Cardiac muscle cell (in vitro differentiated cells and primary cell): ENCODE data around the gene KNL1. TPM values are rescaled to one million over a fixed set of nuclear protein-coding genes. Genes with fewer than 3 reads are reported as not detected.

Experiments used
- DNase-seq, 2 donors: peaks; one replicate each; pipeline versions ENCODE4 v3.0.0 to v3.0.0-alpha.2; 2010 to 2017; ENCODE audit warnings: low read depth in 1 of 2, low spot score in 1 of 2
- H3K27ac ChIP-seq: fragments of 200-600 bp; sonication (generic); 2 replicates; pipeline ENCODE4 v1.5.1; 2016
- H3K27me3 ChIP-seq: fragments of 200-600 bp; sonication (generic); 2 replicates; pipeline ENCODE4 v1.6.0; 2016; ENCODE audit warnings: control low read depth
- H3K36me3 ChIP-seq: fragments of 200-600 bp; sonication (generic); 2 replicates; pipeline ENCODE4 v1.5.1; 2016; ENCODE audit warnings: control low read depth
- H3K4me1 ChIP-seq: fragments of 200-600 bp; sonication (generic); 2 replicates; pipeline ENCODE4 v1.8.1; 2017; ENCODE audit warnings: low read depth, mild to moderate bottlenecking, mixed run types
- H3K4me3 ChIP-seq: fragments of 200-600 bp; sonication (generic); 2 replicates; pipeline ENCODE4 v1.5.1; 2016; ENCODE audit warnings: mild to moderate bottlenecking
- H3K9me3 ChIP-seq: fragments of 200-600 bp; sonication (generic); 2 replicates; pipeline ENCODE4 v1.5.1; 2017; ENCODE audit warnings: low read depth, mild to moderate bottlenecking, control low read depth
- polyA plus RNA-seq: library from polyadenylated mRNA; unstranded; fragments of >200 nt; fragmentation: Nextera tagmentation; extraction: Ambion mirVana; gene quantifications from 2 replicates; pipeline ENCODE4 v1.2.1, GENCODE V29; 2016
- total RNA-seq: library from RNA; depleted of rRNA; stranded (reverse); fragments of >200 nt; gene quantifications from 2 replicates; pipeline ENCODE4 v1.2.3, GENCODE V29; 2016
- TF ChIP-seq, protein P1 (sequence below): IDR thresholded peaks from 2 replicates; pipeline ENCODE4 v1.5.1; 2012; ENCODE audit warnings: low read depth, mild to moderate bottlenecking, low read length

The KNL1 gene, protein sequence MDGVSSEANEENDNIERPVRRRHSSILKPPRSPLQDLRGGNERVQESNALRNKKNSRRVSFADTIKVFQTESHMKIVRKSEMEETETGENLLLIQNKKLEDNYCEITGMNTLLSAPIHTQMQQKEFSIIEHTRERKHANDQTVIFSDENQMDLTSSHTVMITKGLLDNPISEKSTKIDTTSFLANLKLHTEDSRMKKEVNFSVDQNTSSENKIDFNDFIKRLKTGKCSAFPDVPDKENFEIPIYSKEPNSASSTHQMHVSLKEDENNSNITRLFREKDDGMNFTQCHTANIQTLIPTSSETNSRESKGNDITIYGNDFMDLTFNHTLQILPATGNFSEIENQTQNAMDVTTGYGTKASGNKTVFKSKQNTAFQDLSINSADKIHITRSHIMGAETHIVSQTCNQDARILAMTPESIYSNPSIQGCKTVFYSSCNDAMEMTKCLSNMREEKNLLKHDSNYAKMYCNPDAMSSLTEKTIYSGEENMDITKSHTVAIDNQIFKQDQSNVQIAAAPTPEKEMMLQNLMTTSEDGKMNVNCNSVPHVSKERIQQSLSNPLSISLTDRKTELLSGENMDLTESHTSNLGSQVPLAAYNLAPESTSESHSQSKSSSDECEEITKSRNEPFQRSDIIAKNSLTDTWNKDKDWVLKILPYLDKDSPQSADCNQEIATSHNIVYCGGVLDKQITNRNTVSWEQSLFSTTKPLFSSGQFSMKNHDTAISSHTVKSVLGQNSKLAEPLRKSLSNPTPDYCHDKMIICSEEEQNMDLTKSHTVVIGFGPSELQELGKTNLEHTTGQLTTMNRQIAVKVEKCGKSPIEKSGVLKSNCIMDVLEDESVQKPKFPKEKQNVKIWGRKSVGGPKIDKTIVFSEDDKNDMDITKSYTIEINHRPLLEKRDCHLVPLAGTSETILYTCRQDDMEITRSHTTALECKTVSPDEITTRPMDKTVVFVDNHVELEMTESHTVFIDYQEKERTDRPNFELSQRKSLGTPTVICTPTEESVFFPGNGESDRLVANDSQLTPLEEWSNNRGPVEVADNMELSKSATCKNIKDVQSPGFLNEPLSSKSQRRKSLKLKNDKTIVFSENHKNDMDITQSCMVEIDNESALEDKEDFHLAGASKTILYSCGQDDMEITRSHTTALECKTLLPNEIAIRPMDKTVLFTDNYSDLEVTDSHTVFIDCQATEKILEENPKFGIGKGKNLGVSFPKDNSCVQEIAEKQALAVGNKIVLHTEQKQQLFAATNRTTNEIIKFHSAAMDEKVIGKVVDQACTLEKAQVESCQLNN (N-terminal part only)
- 1.7 and 15.2 TPM in 2 replicates for total RNA-seq
- polyA plus RNA-seq = 1.4 and 12.1 TPM in 2 replicates

DNA sequence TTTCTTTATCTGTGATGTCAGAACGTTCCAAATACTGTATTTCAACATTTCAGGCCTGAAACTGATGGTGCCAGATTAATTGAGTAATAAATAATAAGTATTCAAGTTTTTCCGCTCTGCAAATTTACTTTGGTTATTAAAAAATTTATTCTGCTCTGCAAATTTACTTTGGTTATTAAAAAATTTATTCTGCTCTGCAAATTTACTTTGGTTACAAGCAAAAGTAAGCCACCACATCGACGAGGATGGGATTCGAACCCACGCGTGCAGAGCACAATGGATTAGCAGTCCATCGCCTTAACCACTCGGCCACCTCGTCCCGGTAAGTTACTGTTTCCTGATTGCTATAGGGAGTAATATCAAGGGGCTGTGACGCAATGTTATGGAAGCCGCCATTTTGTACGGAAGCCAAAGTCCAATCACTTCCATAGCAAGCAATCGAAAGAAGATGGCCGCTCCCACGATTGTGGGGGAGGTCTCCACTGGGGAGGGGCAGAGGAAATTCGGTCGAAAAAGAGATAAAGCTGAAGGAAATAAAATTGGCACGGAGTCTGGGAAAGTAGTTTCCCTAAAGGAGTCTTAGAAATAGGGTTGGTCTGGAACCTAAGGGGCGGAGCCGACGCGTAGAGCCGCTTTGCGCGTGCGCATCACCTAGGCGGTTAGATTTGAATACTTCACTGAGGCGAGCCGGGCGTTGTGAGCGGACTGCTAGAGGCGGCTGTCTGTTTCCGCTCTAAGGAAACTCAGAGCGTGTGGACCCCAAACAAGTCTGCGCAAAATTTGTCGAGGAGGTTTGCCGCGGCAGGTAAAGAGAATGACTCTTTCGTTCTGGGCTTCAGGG lies at the start of gene KNL1:
Gene KNL1 (plus strand): TSS at position 662 of the 841 bp plus-strand sequence. CDS start 8,683 bp downstream, outside the sequence.
- no peaks in the 10 kb centered on the region for H3K27me3 ChIP-seq
- peaks cover 19% of the 10 kb centered on the region for H3K4me1 ChIP-seq
- no peaks in the 10 kb centered on the region for H3K9me3 ChIP-seq
- peak within 1 kb of the TSS; percentile 97 for H3K27ac ChIP-seq
- TF ChIP-seq, protein P1, sequence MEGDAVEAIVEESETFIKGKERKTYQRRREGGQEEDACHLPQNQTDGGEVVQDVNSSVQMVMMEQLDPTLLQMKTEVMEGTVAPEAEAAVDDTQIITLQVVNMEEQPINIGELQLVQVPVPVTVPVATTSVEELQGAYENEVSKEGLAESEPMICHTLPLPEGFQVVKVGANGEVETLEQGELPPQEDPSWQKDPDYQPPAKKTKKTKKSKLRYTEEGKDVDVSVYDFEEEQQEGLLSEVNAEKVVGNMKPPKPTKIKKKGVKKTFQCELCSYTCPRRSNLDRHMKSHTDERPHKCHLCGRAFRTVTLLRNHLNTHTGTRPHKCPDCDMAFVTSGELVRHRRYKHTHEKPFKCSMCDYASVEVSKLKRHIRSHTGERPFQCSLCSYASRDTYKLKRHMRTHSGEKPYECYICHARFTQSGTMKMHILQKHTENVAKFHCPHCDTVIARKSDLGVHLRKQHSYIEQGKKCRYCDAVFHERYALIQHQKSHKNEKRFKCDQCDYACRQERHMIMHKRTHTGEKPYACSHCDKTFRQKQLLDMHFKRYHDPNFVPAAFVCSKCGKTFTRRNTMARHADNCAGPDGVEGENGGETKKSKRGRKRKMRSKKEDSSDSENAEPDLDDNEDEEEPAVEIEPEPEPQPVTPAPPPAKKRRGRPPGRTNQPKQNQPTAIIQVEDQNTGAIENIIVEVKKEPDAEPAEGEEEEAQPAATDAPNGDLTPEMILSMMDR = no peak
- H3K36me3 ChIP-seq = no peaks in the 10 kb centered on the region
- peak; percentile 92 to 96 for DNase-seq
- H3K4me3 ChIP-seq = peak within 1 kb of the TSS; percentile 89

DNA sequence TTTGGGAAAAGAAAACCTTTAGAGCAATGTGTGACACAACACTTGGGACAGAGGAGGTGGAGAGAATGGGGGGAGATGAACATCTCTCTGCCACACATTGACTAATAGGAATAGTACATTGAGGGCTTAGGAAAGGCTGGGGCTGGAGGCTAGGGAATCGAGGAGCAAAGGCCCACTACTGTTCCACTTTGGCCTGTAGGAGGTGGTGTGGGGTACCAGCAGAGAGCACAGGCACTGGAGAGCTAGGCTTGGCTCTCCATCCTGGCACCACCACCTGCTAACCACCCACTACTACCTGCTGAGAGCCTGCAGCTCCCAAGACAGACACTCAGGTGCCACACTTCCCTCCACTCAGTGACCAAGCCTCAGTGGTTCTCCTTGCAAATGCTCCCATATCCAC lies 48.6 kb upstream of the KNL1 start:
- H3K36me3 ChIP-seq = no peaks in the 10 kb centered on the region
- DNase-seq = no peak

DNA sequence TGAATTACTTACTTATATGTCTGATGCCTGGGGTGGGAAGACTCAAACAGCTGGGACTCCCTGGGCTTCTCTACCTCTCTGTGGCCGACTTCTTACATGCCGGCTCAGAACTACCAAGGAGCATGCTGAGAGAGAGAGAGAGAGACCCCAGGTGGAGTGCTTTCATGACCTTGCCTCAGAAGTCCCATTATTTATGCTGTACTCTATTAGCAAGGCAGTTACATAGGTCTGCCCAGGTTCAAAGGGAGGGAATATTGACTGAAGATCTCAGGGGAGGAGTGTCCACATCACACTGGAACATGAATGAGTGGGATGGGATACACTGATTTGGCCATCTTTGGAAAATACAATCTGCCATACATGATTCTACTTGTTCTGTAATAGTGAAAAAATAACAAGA lies 45.4 kb upstream of the KNL1 start:
- no peak overlapping the region for H3K27ac ChIP-seq
- no peaks in the 10 kb centered on the region for H3K27me3 ChIP-seq
- TF ChIP-seq, protein P1 = no peak
- H3K36me3 ChIP-seq = no peaks in the 10 kb centered on the region
- peaks cover 15% of the 10 kb centered on the region for H3K4me1 ChIP-seq
- no peak for DNase-seq
- H3K9me3 ChIP-seq = no peaks in the 10 kb centered on the region
- no peak overlapping the region for H3K4me3 ChIP-seq

More for the DNA sequence above, 48.6 kb upstream of the KNL1 start:
- H3K27me3 ChIP-seq = no peaks in the 10 kb centered on the region
- no peaks in the 10 kb centered on the region for H3K9me3 ChIP-seq
- peaks cover 12% of the 10 kb centered on the region for H3K4me1 ChIP-seq
- no peak overlapping the region for H3K4me3 ChIP-seq
- TF ChIP-seq, protein P1 = no peak
- H3K27ac ChIP-seq = no peak overlapping the region

DNA sequence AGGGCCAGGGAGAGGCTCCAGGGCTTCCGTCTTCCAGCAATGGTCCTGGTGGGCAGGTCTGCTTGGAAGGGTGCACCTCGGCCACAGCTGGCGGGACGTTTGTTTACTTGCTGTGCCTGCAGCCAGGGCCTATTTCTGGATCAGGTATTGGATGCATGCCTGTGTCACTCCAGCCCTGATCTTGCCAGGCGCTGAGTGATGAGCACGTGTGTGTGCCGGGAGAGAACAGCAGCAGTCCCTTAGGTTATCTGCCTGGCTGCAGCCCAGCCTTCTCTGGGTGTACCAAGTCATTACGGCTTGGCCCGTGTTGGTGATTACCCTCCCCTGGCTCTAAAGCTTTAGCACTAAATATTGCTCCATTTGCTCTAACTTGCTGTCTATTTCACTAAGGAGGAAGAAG lies 44.2 kb upstream of the KNL1 start:
- Histone ChIP-seq H3K27me3 (no peaks in the 10 kb centered on the region), H3K9me3 (no peaks in the 10 kb centered on the region), H3K4me1 (peaks cover 19% of the 10 kb centered on the region), H3K4me3 (no peak overlapping the region), H3K36me3 (no peaks in the 10 kb centered on the region), H3K27ac (peak overlapping the region; percentile 78)
- peak in 1 of 2 donors; percentile 64 for DNase-seq
- TF ChIP-seq, protein P1 = no peak
